Tibial nerve (tissue), 4 donors: Measurements from ENCODE around the gene C4BPA. TPM values are rescaled to one million over a fixed set of nuclear protein-coding genes. Genes with fewer than 3 reads are reported as not detected.

ENCODE experiments used
- DNase-seq, 2 donors: peaks; one replicate each; pipeline ENCODE4 v3.0.0-alpha.2; 2019; ENCODE audit warnings: low spot score in 2 of 2
- H3K27ac ChIP-seq, 4 donors: fragments of 200-600 bp; sonication (generic) in 3 of 4; one replicate each; pipeline ENCODE4 v1.5.1; 2017 to 2019; ENCODE audit warnings: mild to moderate bottlenecking in 1 of 4
- H3K27me3 ChIP-seq, 2 donors: fragments of 200-600 bp; sonication (generic) in 1 of 2; one replicate each; pipeline versions ENCODE4 v1.5.1 to v1.6.0; 2017 to 2019
- H3K36me3 ChIP-seq, 3 donors: fragments of 200-600 bp; sonication (generic); one replicate each; pipeline ENCODE4 v1.5.1; 2018 to 2019
- H3K4me1 ChIP-seq, 4 donors: fragments of 200-600 bp; sonication (generic) in 3 of 4; one replicate each; pipeline ENCODE4 v1.5.1; 2017 to 2019
- H3K4me3 ChIP-seq, 4 donors: fragments of 200-600 bp; sonication (generic) in 3 of 4; one replicate each; pipeline ENCODE4 v1.5.1; 2017 to 2019; ENCODE audit warnings: mild to moderate bottlenecking in 1 of 4, moderate library complexity in 1 of 4
- H3K9me3 ChIP-seq, 4 donors: fragments of 200-600 bp; sonication (generic) in 3 of 4; one replicate each; pipeline ENCODE4 v1.5.1; 2017 to 2019
- CTCF ChIP-seq, 5 experiments: fragments of 200-600 bp in 3 of 5; fragments of 450-650 bp in 2 of 5; sonication (generic) in 3 of 5; IDR thresholded peaks; one replicate each; pipeline ENCODE4 v1.5.1; 2016 to 2019; ENCODE audit warnings: antibody characterized with exemption in 5 of 5, mild to moderate bottlenecking in 3 of 5, moderate library complexity in 2 of 5
- EP300 ChIP-seq, 2 donors: sonication (generic); formaldehyde crosslinking; IDR thresholded peaks; one replicate each; pipeline ENCODE4 v1.6.1; 2017; ENCODE audit warnings: antibody characterized with exemption in 2 of 2, mild to moderate bottlenecking in 1 of 2
- POLR2A ChIP-seq, 2 donors: fragments of 450-650 bp; IDR thresholded peaks; one replicate each; pipeline ENCODE4 v1.6.1; 2017; ENCODE audit warnings: antibody characterized with exemption in 2 of 2, mild to moderate bottlenecking in 2 of 2, moderate library complexity in 2 of 2
- WGBS, 2 donors: methylation state at CpG; one replicate each; pipeline ENCODE4 v1.1.5; 2018; 5-methylcytosine and 5-hydroxymethylcytosine counted together
- total RNA-seq, 4 donors: library from RNA; depleted of rRNA; stranded (reverse); fragments of >200 nt; gene quantifications; one replicate each; pipeline ENCODE4 v1.1.0, GENCODE V29; 2016

The C4BPA gene
- total RNA-seq, 4 donors from 2014 or later = not detected

GRCh38 chr1:207077470-207078377 is 26.3 kb upstream of the C4BPA start:
- no peaks in the 10 kb centered on the region for H3K27me3 ChIP-seq
- no peaks in the 10 kb centered on the region for H3K9me3 ChIP-seq
- peaks cover 0 to 24% (median 0%) of the 10 kb centered on the region in 3 donors for H3K36me3 ChIP-seq
- DNase-seq = peak; percentile 26 to 90
- TF ChIP-seq EP300 (IDR thresholded peaks at IDR 0.05) = peak in 1 of 2 donors; percentile 64
- peak; percentile 76 to 91 (median 88) for TF ChIP-seq CTCF (IDR thresholded peaks at IDR 0.05)
- no peak for TF ChIP-seq POLR2A (IDR thresholded peaks at IDR 0.05)
- H3K4me1 ChIP-seq = peaks cover 0 to 5% (median 0%) of the 10 kb centered on the region in 4 donors
- peak overlapping the region in 3 of 4 donors; percentile 29 to 53 (median 33) for H3K27ac ChIP-seq
- no peak overlapping the region for H3K4me3 ChIP-seq
- WGBS, 2 donors = 35 to 42% methylated on average over 6 of the region's 6 CpGs

- 83 to 87% methylated on average over 11 of the region's 11 CpGs for WGBS, 2 donors
- H3K36me3 ChIP-seq = peaks cover 0 to 18% (median 0%) of the 10 kb centered on the region in 3 donors
- TF ChIP-seq CTCF (IDR thresholded peaks at IDR 0.05) (no peak), POLR2A (IDR thresholded peaks at IDR 0.05) (no peak), EP300 (IDR thresholded peaks at IDR 0.05) (no peak)
These were observed 25.4 kb upstream of the C4BPA start for GRCh38 chr1:207078578-207079132.

GRCh38 chr1:207079706-207080241 is 24.3 kb upstream of the C4BPA start:
- Histone ChIP-seq H3K27ac (no peak overlapping the region), H3K36me3 (peaks cover 0 to 18% (median 0%) of the 10 kb centered on the region in 3 donors), H3K4me3 (no peak overlapping the region), H3K27me3 (no peaks in the 10 kb centered on the region), H3K4me1 (peaks cover 0 to 9% (median 3%) of the 10 kb centered on the region in 4 donors), H3K9me3 (no peaks in the 10 kb centered on the region)
- no peak for DNase-seq
- WGBS, 2 donors = 91 to 92% methylated on average over 6 of the region's 6 CpGs
- TF ChIP-seq POLR2A (IDR thresholded peaks at IDR 0.05) (no peak), EP300 (IDR thresholded peaks at IDR 0.05) (no peak), CTCF (IDR thresholded peaks at IDR 0.05) (no peak)

More at GRCh38 chr1:207078578-207079132, 25.4 kb upstream of the C4BPA start:
- Histone ChIP-seq H3K4me3 (no peak overlapping the region), H3K4me1 (peaks cover 0 to 5% (median 0%) of the 10 kb centered on the region in 4 donors), H3K27me3 (no peaks in the 10 kb centered on the region), H3K27ac (no peak overlapping the region), H3K9me3 (no peaks in the 10 kb centered on the region)
- DNase-seq = no peak

GRCh38 chr1:207081088-207081487 is 22.9 kb upstream of the C4BPA start:
- Histone ChIP-seq H3K27me3 (no peaks in the 10 kb centered on the region), H3K4me1 (peaks cover 0 to 9% (median 4%) of the 10 kb centered on the region in 4 donors), H3K27ac (no peak overlapping the region), H3K9me3 (no peaks in the 10 kb centered on the region), H3K36me3 (peaks cover 0 to 18% (median 0%) of the 10 kb centered on the region in 3 donors), H3K4me3 (no peak overlapping the region)
- DNase-seq = no peak
- WGBS, 2 donors = 63 to 64% methylated on average over 2 of the region's 2 CpGs
- no peak for TF ChIP-seq POLR2A (IDR thresholded peaks at IDR 0.05)
- no peak for TF ChIP-seq CTCF (IDR thresholded peaks at IDR 0.05)
